MCF 10A (cell line): Measurements from ENCODE around the gene RPS6KA2. TPM values are rescaled to one million over a fixed set of nuclear protein-coding genes. Genes with fewer than 3 reads are reported as not detected.
A peak's percentile ranks its signal among the peaks of the same experiment; 100 is the strongest.

Experiments used
- BruUV-seq: library from RNA; stranded (reverse); fragments of 400-500 nt; replicated peaks from 2 replicates; lab custom pipeline; 2021; lab: Mats Ljungman, UMichigan
- CTCF ChIA-PET: fragments of 300-600 bp; sonication (Branson Sonifier 250); formaldehyde crosslinking; extraction: SDS; loops from one replicate; lab custom pipeline; 2021; ENCODE audit warnings: antibody characterized with exemption, inconsistent platforms; lab: Yijun Ruan, JAX
- POLR2A ChIA-PET: fragments of 300-600, 350-650 bp; sonication (Branson Sonifier 250); formaldehyde crosslinking; extraction: SDS; loops from one replicate; lab custom pipeline; 2020; ENCODE audit warnings: antibody characterized with exemption, inconsistent platforms; lab: Yijun Ruan, JAX
- DNase-seq: peaks from one replicate; pipeline ENCODE4 v3.0.0-alpha.2; 2018; ENCODE audit not compliant: unreplicated experiment
- H3K27ac Mint-ChIP-seq: one replicate; pipeline ENCODE4 v1.8.0; 2022; ENCODE audit warnings: mild to moderate bottlenecking, low read depth, mixed read lengths; ENCODE audit not compliant: unreplicated experiment
- H3K27me3 Mint-ChIP-seq: one replicate; pipeline ENCODE4 v1.8.0; 2022; ENCODE audit warnings: mixed read lengths; ENCODE audit not compliant: insufficient read depth, unreplicated experiment
- H3K36me3 Mint-ChIP-seq: one replicate; pipeline ENCODE4 v1.8.0; 2022; ENCODE audit warnings: mild to moderate bottlenecking, moderate library complexity, mixed read lengths; ENCODE audit not compliant: insufficient read depth, unreplicated experiment
- H3K4me1 Mint-ChIP-seq: one replicate; pipeline ENCODE4 v1.8.0; 2022; ENCODE audit warnings: mixed read lengths; ENCODE audit not compliant: insufficient read depth, unreplicated experiment
- H3K4me3 Mint-ChIP-seq: one replicate; pipeline ENCODE4 v1.8.0; 2022; ENCODE audit warnings: mild to moderate bottlenecking, moderate library complexity, mixed read lengths; ENCODE audit not compliant: unreplicated experiment
- H3K9me3 Mint-ChIP-seq: one replicate; pipeline ENCODE4 v1.8.0; 2022; ENCODE audit warnings: mixed read lengths; ENCODE audit not compliant: unreplicated experiment
- CTCF ChIP-seq: fragments of 200-600 bp; IDR thresholded peaks from one replicate; pipeline ENCODE4 v1.8.0; 2022; ENCODE audit warnings: antibody characterized with exemption, mild to moderate bottlenecking; ENCODE audit not compliant: unreplicated experiment
- intact Hi-C: fragments of 100-400 bp; cut with micrococcal nuclease; formaldehyde crosslinking; loops from 2 replicates; pipeline ENCODE4 v1.14.1; 2022
- total RNA-seq: library from RNA; stranded (reverse); gene quantifications from 2 replicates; pipeline ENCODE4 v1.2.3, GENCODE V29; 2022

Gene RPS6KA2
- total RNA-seq, 1 experiment from 2014 or later: 126 TPM

DNA sequence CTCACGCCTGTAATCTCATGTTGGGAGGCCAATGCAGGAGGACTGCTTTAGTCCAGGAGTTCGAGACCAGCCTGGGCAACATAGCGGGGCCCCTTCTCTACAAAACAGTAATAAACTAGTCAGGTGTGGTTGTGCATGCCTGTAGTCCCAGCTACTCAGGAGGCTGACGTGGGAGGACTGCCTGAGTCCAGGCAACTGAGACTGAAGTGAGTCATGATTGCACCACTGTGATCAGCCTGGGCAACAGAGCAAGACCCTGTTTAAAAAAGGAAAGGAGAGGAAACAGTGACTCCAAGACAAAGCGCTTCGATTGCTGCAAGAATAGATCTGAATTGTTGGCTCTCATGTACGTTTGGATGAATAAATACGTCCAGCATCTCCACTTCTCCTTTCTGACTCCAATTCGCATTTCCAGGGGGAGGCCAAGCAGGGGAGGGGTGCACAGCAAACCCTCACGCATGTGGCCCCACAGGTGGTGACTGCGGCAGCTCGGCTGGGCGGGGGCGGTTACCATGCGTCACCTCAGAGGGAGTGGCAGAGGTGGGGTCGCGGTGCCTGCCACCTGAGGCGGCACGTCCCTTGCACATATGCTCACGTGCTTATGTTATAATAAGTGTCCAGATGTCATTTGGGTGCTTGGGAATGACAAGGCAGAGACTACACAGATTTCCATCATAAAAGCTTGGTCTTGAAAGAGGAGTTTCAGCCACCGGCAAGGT, 149.2 kb downstream of the RPS6KA2 start:
- no TSS peak for BruUV-seq
- peaks cover 73% of the 10 kb centered on the region for H3K36me3 Mint-ChIP-seq
- H3K4me1 Mint-ChIP-seq: no peaks in the 10 kb centered on the region
- CTCF ChIA-PET: no interaction called here
- no peaks in the 10 kb centered on the region for H3K27me3 Mint-ChIP-seq
- intact Hi-C loops: no loop called here
- no peaks in the 10 kb centered on the region for H3K9me3 Mint-ChIP-seq
- H3K4me3 Mint-ChIP-seq: no peak overlapping the region
- no peak for TF ChIP-seq CTCF
- no peak for DNase-seq
- no peak overlapping the region for H3K27ac Mint-ChIP-seq
- POLR2A ChIA-PET: no interaction called here

GRCh38 chr6:166476634-166477215, 150.3 kb downstream of the RPS6KA2 start:
- no peak for DNase-seq
- peaks cover 70% of the 10 kb centered on the region for H3K36me3 Mint-ChIP-seq
- ChIA-PET POLR2A (no interaction called here), CTCF (no interaction called here)
- H3K4me3 Mint-ChIP-seq: no peak overlapping the region
- no peak overlapping the region for H3K27ac Mint-ChIP-seq
- H3K27me3 Mint-ChIP-seq: no peaks in the 10 kb centered on the region
- H3K9me3 Mint-ChIP-seq: no peaks in the 10 kb centered on the region
- H3K4me1 Mint-ChIP-seq: no peaks in the 10 kb centered on the region
- no peak for TF ChIP-seq CTCF
- intact Hi-C loops: no loop called here
- BruUV-seq: no TSS peak

GRCh38 chr6:166476061-166476591, 150.9 kb downstream of the RPS6KA2 start:
- H3K4me1 Mint-ChIP-seq: no peaks in the 10 kb centered on the region
- no peaks in the 10 kb centered on the region for H3K9me3 Mint-ChIP-seq
- no TSS peak for BruUV-seq
- ChIA-PET CTCF (no interaction called here), POLR2A (no interaction called here)
- peaks cover 65% of the 10 kb centered on the region for H3K36me3 Mint-ChIP-seq
- no peaks in the 10 kb centered on the region for H3K27me3 Mint-ChIP-seq
- TF ChIP-seq CTCF: no peak
- DNase-seq: no peak
- no peak overlapping the region for H3K4me3 Mint-ChIP-seq
- intact Hi-C loops: no loop called here
- peak overlapping the region; percentile 63 for H3K27ac Mint-ChIP-seq

- CTCF ChIA-PET: no interaction called here
- no peak for DNase-seq
- Mint-ChIP-seq H3K27me3 (no peaks in the 10 kb centered on the region), H3K9me3 (no peaks in the 10 kb centered on the region), H3K4me3 (no peak overlapping the region), H3K27ac (peak overlapping the region; percentile 63), H3K36me3 (peaks cover 67% of the 10 kb centered on the region), H3K4me1 (no peaks in the 10 kb centered on the region)
- BruUV-seq: no TSS peak
- no peak for TF ChIP-seq CTCF
- POLR2A ChIA-PET: no interaction called here
- intact Hi-C loops: no loop called here
Measured at GRCh38 chr6:166474721-166475565, 152.1 kb downstream of the RPS6KA2 start.
